ENCODE results near the gene RPL34.

GRCh38 chr4:108622828-108623227 is 2.5 kb downstream of the RPL34 start:
- no peak for TF ChIP-seq CTCF (IDR thresholded peaks at IDR 0.05)
- TF ChIP-seq POLR2A (IDR thresholded peaks at IDR 0.05), result no peak

All from esophagus squamous epithelium (tissue), 4 donors.